ENCODE data around the gene NPR2.
A peak's percentile ranks its signal among the peaks of the same experiment; 100 is the strongest.

Gene NPR2

GRCh38 chr9:35834260-35835215, 43.1 kb downstream of the NPR2 start:
- DNase-seq, result no peak

DNA sequence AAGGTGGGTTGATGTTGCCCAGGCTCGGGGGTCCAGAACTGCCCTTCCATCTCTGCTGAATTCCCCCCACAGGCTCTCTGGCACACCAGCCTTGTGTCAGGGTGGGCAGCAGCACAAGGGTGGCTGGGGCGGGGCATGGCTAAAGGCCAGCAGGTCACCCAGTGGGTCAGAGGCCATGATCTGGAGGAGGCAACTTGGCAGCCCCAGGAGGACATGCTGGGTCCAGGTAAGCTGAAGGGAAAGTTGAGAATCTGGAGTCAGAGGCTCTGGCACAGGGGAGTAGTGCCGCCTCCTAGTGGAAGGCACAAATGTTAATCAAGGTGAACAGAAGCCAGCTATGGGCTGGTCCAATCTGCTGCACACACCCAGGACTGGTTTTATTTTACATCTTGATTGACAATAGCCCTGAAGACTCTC, 43.8 kb downstream of the NPR2 start:
- DNase-seq, result no peak

- DNase-seq, result no peak
These were observed 44.4 kb downstream of the NPR2 start for GRCh38 chr9:35835766-35836165.

DNA sequence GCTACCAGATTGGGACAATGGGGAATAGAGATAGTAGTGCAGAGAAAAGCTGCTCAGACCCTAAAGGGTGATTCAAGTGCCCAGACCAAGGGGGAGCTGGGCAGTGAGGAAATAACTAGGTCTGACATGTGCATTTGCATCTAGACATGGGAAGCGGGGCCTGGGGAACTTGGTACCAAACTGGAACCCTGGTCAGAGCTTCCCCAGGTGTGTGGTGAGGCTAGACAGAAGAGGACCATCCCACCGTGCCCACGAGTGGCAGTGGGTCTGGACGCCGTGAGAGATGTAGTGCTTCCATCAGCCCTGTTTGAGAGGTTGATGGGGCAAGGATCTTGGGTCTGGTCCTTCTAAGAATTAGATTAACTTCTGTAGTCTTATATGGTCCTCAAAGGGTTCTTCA, 45.2 kb downstream of the NPR2 start:
- DNase-seq, result no peak

- DNase-seq, result no peak
These were observed 48.5 kb downstream of the NPR2 start for GRCh38 chr9:35839926-35840325.

GRCh38 chr9:35840881-35841644, 49.7 kb downstream of the NPR2 start:
- no peak for DNase-seq

DNA sequence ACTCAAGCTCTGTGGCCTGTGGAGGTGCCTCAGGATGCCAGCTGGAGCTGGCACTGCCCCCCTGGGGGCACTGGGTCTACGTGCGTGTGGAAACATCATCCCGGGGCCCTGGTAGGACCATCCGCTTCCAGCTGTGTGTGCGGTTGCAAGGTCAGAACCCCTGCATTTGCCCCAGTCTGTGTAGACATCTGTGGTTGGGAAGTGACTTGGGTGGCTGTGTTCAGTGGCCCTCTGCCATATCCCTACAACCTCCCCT, 50.2 kb downstream of the NPR2 start:
- no peak for DNase-seq

GRCh38 chr9:35842020-35842745, 50.8 kb downstream of the NPR2 start:
- DNase-seq, result peak; percentile 66

DNA sequence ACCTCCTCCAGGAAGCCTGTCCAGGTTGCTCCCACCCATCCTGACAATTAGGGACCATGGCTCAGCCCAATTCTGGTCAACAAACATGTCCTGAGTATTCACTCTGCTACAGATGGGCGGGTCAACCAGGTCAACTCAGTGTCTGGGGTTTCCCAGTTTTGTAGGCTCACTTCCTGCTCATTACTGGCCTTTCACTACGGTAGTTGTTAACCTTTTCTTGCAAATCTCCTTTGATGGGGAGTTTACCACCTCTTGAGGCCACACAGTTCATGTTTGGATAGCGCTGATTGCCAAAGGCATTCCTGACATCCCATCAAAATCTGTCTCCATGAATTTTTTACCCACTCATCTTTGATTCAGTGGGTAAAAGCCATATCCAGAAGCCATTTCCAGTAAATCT, 51.4 kb downstream of the NPR2 start:
- peak; percentile 50 for DNase-seq

DNA sequence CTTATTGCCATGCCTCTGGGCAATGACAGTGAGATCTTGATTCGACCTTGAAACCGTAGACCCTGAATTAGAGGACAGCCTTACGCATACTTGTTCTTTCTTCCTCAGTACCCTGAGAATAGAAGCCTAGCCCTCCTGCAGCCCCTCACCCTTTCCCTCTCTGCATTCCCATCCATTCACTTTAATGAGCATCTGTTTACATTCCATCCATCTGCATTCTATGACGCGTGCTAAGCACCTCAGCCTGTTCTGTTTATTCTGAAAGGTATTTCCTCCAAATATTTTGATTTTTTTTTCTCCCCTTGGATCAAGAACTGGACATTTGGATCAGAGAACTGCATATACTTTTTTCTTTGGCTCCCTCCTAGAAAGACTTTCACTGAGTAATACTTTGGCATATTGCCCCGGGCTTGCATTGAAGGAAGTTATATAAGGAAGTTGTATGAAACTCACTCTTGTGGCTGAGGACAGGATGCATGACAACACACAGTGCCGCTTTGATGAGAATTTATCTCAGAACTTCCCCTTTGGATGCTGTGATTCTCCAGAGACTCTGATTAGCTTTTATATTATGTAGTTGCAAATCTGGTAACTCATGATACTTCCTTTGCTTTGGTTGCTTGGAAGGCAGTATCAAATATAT, 53.4 kb downstream of the NPR2 start:
- peak; percentile 95 for DNase-seq

DNA sequence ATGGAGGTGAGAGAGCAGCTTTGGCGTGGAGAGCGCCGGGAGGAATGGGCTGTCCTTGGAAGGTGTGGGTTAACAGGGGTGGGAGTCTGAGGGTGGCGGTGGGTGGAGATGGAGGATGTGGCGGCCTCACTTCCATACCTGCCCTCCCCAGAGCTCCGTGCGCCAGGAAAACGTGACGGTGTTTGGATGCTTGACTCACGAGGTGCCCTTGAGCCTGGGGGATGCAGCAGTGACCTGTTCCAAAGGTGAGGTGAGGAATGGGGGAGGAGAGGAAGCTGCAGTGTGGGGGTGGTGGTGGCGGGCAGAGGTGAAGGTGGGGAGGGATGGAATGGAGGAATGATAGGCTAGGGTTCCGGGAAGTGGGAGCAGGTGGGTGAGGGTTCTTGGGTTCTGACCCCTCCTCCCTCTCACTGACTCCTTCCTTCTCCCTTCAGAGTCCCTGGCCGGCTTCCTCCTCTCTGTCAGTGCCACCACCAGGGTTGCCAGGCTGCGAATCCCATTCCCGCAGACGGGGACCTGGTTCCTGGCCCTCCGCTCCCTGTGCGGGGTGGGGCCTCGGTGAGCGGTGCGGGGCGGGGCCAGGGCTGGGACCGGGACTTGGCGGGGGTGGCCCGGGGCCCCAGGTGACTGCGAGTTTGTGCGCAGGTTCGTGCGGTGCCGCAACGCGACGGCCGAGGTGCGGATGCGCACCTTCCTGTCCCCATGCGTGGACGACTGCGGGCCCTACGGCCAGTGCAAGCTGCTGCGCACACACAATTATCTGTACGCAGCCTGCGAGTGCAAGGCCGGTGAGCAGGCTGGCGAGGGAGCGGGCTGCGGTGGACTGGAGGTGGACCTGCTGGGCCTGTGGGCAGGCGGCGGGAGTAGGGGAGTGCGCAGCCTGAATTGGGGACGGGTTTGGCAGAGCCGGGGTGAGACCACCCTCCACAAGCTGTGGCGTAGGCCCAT, 54.7 kb downstream of the NPR2 start:
- no peak for DNase-seq

DNA sequence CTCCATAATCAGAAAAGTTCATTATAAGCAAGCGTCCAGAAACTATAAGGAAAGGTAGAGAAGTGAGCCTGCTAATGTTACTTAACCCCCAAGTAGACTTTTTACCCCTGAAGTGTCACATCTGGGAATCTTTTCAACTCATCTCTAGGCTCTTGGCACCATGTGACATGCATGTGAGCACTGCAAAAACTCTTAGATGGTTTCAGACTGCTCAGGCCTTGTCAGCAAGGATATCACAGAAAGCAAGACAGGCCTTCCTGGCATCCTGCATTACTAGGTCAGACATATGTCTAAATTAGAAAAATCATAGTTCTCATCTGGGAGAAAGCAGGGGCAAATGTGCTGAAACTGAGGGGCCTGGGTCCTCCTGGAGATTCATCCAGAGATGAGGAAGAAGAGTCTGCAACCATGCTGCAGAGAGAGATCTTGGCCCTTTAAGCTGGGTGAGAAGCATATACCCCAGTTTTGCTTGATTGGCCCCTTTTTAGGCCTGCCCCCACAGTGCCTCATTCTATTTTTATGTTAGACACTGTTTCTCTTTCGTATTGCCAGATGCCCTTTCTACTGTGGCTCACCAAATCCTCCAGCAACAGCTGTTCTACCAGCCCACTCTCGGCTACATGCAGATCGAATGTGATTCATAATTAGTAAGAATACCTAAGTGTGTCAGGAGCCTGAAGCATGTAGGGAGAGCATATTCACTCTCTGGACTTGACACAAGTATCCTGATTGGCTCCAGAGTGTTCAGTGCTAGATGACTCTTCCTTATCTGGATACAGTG, 56.6 kb downstream of the NPR2 start:
- peak; percentile 37 for DNase-seq

- DNase-seq, result no peak
These were observed 61.0 kb downstream of the NPR2 start for GRCh38 chr9:35852267-35852815.

DNA sequence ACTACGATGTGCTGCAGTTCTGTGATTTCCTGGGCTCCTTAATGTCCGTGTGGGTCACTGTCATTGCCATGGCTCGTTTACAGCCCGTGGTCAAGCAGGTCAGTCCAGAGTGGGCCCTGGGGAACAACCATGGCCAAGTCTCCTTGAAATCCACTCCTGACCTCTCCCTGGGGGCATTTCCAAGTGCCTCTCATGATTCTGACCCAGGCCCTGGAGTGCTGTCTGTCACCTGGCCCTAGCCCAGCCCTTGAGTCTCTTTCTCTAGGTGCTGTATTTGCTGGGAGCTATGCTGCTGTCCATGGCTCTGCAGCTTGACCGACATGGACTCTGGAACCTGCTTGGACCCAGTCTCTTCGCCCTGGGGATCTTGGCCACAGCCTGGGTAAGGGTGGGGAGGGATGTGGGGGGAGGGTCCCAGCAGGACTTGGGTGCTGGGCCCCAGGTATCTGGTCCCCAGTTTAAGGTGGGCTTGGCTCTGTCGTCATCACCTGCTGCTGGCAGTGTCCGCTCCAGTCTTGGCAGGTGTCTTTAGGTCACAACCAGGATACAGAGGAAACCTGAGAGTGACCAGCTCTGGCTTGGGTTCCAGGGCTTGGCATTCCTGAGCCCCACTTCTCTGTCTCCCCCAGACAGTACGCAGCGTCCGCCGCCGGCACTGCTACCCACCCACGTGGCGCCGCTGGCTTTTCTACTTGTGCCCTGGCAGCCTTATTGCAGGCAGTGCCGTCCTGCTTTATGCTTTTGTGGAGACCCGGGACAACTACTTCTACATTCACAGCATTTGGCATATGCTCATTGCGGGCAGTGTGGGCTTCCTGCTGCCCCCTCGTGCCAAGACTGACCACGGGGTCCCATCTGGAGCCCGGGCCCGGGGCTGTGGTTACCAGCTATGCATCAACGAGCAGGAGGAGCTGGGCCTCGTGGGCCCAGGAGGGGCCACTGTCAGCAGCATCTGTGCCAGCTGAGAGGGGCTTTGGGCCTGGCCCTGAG, 61.8 kb downstream of the NPR2 start:
- DNase-seq, result no peak

DNA sequence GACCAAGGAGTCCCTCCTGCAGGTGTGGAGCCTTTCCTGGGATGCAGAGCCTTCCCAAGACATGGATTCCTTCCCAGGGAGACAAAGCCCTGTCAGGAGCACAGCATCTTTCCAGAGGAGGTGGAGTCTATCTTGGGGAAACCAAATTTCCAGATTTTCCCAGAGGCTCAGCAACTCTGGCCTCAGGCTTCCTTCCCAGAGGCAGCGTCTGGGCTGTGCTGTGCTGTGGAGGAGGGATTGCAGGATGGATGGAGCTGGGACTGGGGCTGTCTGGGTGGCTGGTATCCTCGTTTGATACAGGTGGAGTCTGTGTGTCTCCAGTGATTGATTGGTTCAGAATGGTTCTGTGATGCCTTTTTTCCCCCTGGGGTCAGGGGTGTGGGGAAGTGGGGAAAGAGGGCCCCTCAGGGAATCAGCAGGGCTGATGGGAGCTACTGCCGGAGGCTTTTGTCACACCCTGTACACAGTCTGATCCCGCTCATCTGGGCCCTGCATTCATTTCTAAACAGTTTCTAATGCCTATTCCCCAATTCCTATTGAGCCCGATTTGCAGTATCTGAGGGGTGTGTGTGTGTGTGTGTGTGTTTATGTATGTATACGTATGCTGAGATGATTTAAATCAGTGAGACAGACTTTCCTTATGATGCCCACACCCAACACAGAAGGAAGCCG, 62.8 kb downstream of the NPR2 start:
- no peak for DNase-seq

- no peak for DNase-seq
These were observed 64.8 kb downstream of the NPR2 start for GRCh38 chr9:35856206-35856605.

DNA sequence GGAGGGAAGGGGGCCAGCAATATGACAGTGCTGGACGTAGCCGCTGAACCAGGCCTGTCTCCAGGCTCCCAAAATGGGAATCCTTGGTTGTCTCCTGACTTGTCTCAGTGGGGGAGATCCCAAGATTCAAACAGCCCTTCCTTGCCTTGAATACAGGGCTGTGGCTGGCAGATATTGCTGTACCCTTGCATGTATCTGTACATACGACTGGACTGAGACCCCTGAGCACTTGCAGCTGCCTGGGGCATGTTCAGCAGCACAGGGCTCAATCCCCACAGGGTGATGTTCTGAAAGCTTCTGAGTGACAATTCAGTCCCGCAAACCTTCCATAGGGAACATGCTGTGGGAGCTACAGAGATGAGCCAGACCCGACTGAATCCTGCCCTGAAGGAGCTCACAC, 65.5 kb downstream of the NPR2 start:
- DNase-seq, result no peak

- DNase-seq, result no peak
These were observed 67.1 kb downstream of the NPR2 start for GRCh38 chr9:35858458-35858857.

Measured in suppressor macrophage treated with lipopolysaccharide for 4 hours (primary cell).